H1 (cell line): ENCODE measurements around the gene ZNF106. TPM values are rescaled to one million over a fixed set of nuclear protein-coding genes. Genes with fewer than 3 reads are reported as not detected.
A peak's percentile ranks its signal among the peaks of the same experiment; 100 is the strongest.

Experiments
- BCL11A ChIP-seq, 2 experiments: IDR thresholded peaks; one replicate each; pipeline ENCODE4 v1.6.1; 2011; ENCODE audit warnings: low read depth in 2 of 2, low read length in 2 of 2, mild to moderate bottlenecking in 2 of 2
- CHD2 ChIP-seq: IDR thresholded peaks from 2 replicates; pipeline ENCODE4 v1.6.1; 2012; ENCODE audit warnings: low read length, improper control_type of control experiment
- EGR1 ChIP-seq: IDR thresholded peaks from 2 replicates; pipeline ENCODE4 v1.6.1; 2011; ENCODE audit warnings: low read depth, low read length, borderline replicate concordance
- FOSL1 ChIP-seq: IDR thresholded peaks from 2 replicates; pipeline ENCODE4 v1.6.1; 2011; ENCODE audit warnings: mild to moderate bottlenecking, low read depth, low read length, moderate library complexity; ENCODE audit not compliant: insufficient read depth
- KDM4A ChIP-seq: IDR thresholded peaks from one replicate; pipeline ENCODE4 v1.7.1; 2012; ENCODE audit warnings: low read depth, mild to moderate bottlenecking, moderate library complexity, low read length, inconsistent platforms; ENCODE audit not compliant: severe bottlenecking
- POLR2A ChIP-seq, 2 experiments: IDR thresholded peaks; 1 replicate in 1 of 2; 2 replicates in 1 of 2; pipeline ENCODE4 v1.6.1; 2011; ENCODE audit warnings: low read depth in 2 of 2, low read length in 2 of 2, mild to moderate bottlenecking in 2 of 2; ENCODE audit errors: control extremely low read depth in 1 of 2
- RAD21 ChIP-seq, 2 experiments: IDR thresholded peaks in 1 of 2; conservative IDR thresholded peaks in 1 of 2; 2 replicates each; pipeline ENCODE4 v1.6.1; 2011; ENCODE audit warnings: low read depth in 2 of 2, low read length in 2 of 2, improper control_type of control experiment in 1 of 2, inconsistent platforms in 1 of 2, mild to moderate bottlenecking in 1 of 2, moderate library complexity in 1 of 2
- TEAD4 ChIP-seq: IDR thresholded peaks from 2 replicates; pipeline ENCODE4 v1.6.1; 2012; ENCODE audit warnings: low read depth, low read length, inconsistent platforms, mixed read lengths
- polyA plus RNA-seq, 7 experiments: library from polyadenylated mRNA; depleted of rRNA in 3 of 7; stranded (reverse) in 5 of 7; unstranded in 2 of 7; fragments of >200 nt in 5 of 7; fragments of 200-250 nt in 2 of 7; gene quantifications; 1 replicate in 5 of 7; 2 replicates in 1 of 7; 4 replicates in 1 of 7; pipeline versions ENCODE4 v1.2.1 to v1.2.3, GENCODE V29; 2011 to 2013; ENCODE audit warnings: missing spikeins in 2 of 7, mixed read lengths in 2 of 7
- total RNA-seq: library from RNA; stranded (reverse); fragmentation: NEBNext Ultra II Directional; extraction: Animal tissue kit (Norgen Biotek cat#: 25700); gene quantifications from 2 replicates; pipeline ENCODE4 v1.2.1, GENCODE V29; 2021
- TF ChIP-seq, protein P1 (sequence below), 3 experiments: IDR thresholded peaks; 1 replicate in 2 of 3; 2 replicates in 1 of 3; pipeline versions ENCODE4 v1.5.1 to v1.6.1; 2011; ENCODE audit warnings: low read length in 3 of 3, mild to moderate bottlenecking in 3 of 3, inconsistent platforms in 2 of 3, low read depth in 1 of 3, moderate library complexity in 1 of 3; ENCODE audit not compliant: insufficient read depth in 1 of 3; ENCODE audit errors: control extremely low read depth in 1 of 3
- TF ChIP-seq, protein P2 (sequence below): IDR thresholded peaks from 2 replicates; pipeline ENCODE4 v1.6.1; 2012; ENCODE audit warnings: inconsistent platforms

ZNF106 gene
- total and polyA plus RNA-seq, 2 of the 8 experiments (the other 6 are each of a cell fraction or from before 2014, with no cell fraction given): 18.2 to 62.0 TPM

DNA sequence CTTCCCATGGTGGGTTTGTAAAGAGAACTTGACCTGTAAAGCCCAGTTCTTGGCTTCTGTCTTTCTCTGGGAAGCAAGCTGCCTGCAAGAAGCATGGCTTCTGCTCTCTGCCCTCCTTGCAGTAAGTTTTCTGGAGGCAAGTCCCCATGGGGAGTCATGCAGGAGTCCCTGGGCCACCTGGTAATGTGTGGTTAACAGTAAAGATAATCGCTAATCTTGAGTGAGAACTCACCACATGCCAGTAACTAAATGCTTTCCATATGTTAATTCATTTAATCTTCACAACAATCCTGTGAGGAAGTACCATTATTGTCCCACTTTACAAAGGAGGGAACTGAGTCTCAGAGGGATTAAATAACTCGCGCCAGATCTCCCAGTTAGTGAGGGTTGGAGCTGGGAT, 127.5 kb downstream of the ZNF106 start (continued):
- TF ChIP-seq, protein P1, sequence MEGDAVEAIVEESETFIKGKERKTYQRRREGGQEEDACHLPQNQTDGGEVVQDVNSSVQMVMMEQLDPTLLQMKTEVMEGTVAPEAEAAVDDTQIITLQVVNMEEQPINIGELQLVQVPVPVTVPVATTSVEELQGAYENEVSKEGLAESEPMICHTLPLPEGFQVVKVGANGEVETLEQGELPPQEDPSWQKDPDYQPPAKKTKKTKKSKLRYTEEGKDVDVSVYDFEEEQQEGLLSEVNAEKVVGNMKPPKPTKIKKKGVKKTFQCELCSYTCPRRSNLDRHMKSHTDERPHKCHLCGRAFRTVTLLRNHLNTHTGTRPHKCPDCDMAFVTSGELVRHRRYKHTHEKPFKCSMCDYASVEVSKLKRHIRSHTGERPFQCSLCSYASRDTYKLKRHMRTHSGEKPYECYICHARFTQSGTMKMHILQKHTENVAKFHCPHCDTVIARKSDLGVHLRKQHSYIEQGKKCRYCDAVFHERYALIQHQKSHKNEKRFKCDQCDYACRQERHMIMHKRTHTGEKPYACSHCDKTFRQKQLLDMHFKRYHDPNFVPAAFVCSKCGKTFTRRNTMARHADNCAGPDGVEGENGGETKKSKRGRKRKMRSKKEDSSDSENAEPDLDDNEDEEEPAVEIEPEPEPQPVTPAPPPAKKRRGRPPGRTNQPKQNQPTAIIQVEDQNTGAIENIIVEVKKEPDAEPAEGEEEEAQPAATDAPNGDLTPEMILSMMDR (IDR thresholded peaks at IDR 0.05; ENCODE audit: control extremely low read depth in 1 of 3, insufficient read depth in 1 of 3, low read depth in 1 of 3, low read length in 3 of 3): no peak
- TF ChIP-seq CHD2 (no peak), RAD21 (IDR thresholded peaks at IDR 0.05 in 1 of 2, conservative IDR thresholded peaks at IDR 0.05 in 1 of 2; ENCODE audit: low read depth in 2 of 2, low read length in 2 of 2) (no peak), BCL11A (IDR thresholded peaks at IDR 0.05; ENCODE audit: low read depth in 2 of 2, low read length in 2 of 2) (no peak), FOSL1 (no peak), KDM4A (no peak), POLR2A (IDR thresholded peaks at IDR 0.05; ENCODE audit: control extremely low read depth in 1 of 2, low read depth in 2 of 2, low read length in 2 of 2) (no peak), EGR1 (no peak), TEAD4 (no peak)
- TF ChIP-seq, protein P2, sequence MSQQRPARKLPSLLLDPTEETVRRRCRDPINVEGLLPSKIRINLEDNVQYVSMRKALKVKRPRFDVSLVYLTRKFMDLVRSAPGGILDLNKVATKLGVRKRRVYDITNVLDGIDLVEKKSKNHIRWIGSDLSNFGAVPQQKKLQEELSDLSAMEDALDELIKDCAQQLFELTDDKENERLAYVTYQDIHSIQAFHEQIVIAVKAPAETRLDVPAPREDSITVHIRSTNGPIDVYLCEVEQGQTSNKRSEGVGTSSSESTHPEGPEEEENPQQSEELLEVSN: peak; percentile 79
